OCI-LY1 (cell line): ENCODE data around the gene CRACR2B.

Experiments used
- H2AFZ ChIP-seq: fragments of 200-600 bp; sonication (generic), shearing (Covaris generic); 2 replicates; pipeline ENCODE4 v1.6.0; 2014; ENCODE audit warnings: antibody characterized with exemption, mild to moderate bottlenecking, low read length
- H3F3A ChIP-seq: fragments of 200-600 bp; sonication (generic), shearing (Covaris generic); 2 replicates; pipeline ENCODE4 v1.6.0; 2014; ENCODE audit warnings: mild to moderate bottlenecking, antibody characterized with exemption, low read length, moderate library complexity; ENCODE audit not compliant: insufficient read depth
- H3K27ac ChIP-seq: fragments of 200-600 bp; sonication (generic); 2 replicates; pipeline ENCODE4 v1.5.1; 2014; ENCODE audit warnings: low read length, mixed run types, mild to moderate bottlenecking, low read depth; ENCODE audit not compliant: poor library complexity, severe bottlenecking
- H3K27me3 ChIP-seq: fragments of 200-600 bp; sonication (generic); 2 replicates; pipeline ENCODE4 v1.6.0; 2014; ENCODE audit warnings: antibody characterized with exemption, mild to moderate bottlenecking, low read length, moderate library complexity; ENCODE audit not compliant: insufficient read depth
- H3K36me3 ChIP-seq: fragments of 200-600 bp; sonication (generic); 2 replicates; pipeline ENCODE4 v1.6.1; 2014; ENCODE audit warnings: mild to moderate bottlenecking, antibody characterized with exemption, low read length, moderate library complexity, mixed read lengths; ENCODE audit not compliant: insufficient read depth
- H3K4me1 ChIP-seq: fragments of 200-600 bp; sonication (generic); 2 replicates; pipeline ENCODE4 v1.5.1; 2014; ENCODE audit warnings: mild to moderate bottlenecking, low read length, moderate library complexity; ENCODE audit not compliant: insufficient read depth, severe bottlenecking
- H3K4me2 ChIP-seq: fragments of 200-600 bp; sonication (generic), shearing (Covaris generic); 2 replicates; pipeline ENCODE4 v1.6.1; 2014; ENCODE audit warnings: low read length
- H3K4me3 ChIP-seq: fragments of 200-600 bp; sonication (generic); 2 replicates; pipeline ENCODE4 v1.5.1; 2014; ENCODE audit warnings: low read length, low read depth, mild to moderate bottlenecking, mixed read lengths; ENCODE audit not compliant: poor library complexity, severe bottlenecking
- H3K79me2 ChIP-seq: fragments of 200-600 bp; shearing (Covaris generic); 2 replicates; pipeline ENCODE4 v1.6.1; 2016; ENCODE audit warnings: mixed run types, low read length, mixed read lengths; ENCODE audit not compliant: insufficient read depth
- H3K9ac ChIP-seq: fragments of 200-600 bp; sonication (generic), shearing (Covaris generic); 2 replicates; pipeline ENCODE4 v1.6.1; 2014; ENCODE audit warnings: mild to moderate bottlenecking, low read length, mixed read lengths
- H3K9me2 ChIP-seq: fragments of 200-600 bp; sonication (generic), shearing (Covaris generic); 2 replicates; pipeline ENCODE4 v1.6.1; 2014; ENCODE audit warnings: low read depth, mild to moderate bottlenecking, low read length, mixed read lengths
- H3K9me3 ChIP-seq: fragments of 200-600 bp; shearing (Covaris generic); 2 replicates; pipeline ENCODE4 v1.6.1; 2014; ENCODE audit warnings: low read length, mixed read lengths
- H4K20me1 ChIP-seq: fragments of 200-600 bp; sonication (generic), shearing (Covaris generic); 2 replicates; pipeline ENCODE4 v1.6.0; 2016; ENCODE audit warnings: mild to moderate bottlenecking, low read length; ENCODE audit not compliant: insufficient read depth
- EZH2 ChIP-seq: fragments of 200-600 bp; sonication (generic), shearing (Covaris generic); IDR thresholded peaks from 2 replicates; pipeline ENCODE4 v1.8.0; 2017; ENCODE audit warnings: borderline replicate concordance, mixed run types, mild to moderate bottlenecking, antibody characterized with exemption, low read length, moderate library complexity, mixed read lengths
- TF ChIP-seq, protein P1 (sequence below): fragments of 200-600 bp; sonication (generic), shearing (Covaris generic); IDR thresholded peaks from 2 replicates; pipeline ENCODE4 v1.5.1; 2017; ENCODE audit warnings: mild to moderate bottlenecking, antibody characterized with exemption, low read length, moderate library complexity, mixed read lengths

Gene CRACR2B

DNA sequence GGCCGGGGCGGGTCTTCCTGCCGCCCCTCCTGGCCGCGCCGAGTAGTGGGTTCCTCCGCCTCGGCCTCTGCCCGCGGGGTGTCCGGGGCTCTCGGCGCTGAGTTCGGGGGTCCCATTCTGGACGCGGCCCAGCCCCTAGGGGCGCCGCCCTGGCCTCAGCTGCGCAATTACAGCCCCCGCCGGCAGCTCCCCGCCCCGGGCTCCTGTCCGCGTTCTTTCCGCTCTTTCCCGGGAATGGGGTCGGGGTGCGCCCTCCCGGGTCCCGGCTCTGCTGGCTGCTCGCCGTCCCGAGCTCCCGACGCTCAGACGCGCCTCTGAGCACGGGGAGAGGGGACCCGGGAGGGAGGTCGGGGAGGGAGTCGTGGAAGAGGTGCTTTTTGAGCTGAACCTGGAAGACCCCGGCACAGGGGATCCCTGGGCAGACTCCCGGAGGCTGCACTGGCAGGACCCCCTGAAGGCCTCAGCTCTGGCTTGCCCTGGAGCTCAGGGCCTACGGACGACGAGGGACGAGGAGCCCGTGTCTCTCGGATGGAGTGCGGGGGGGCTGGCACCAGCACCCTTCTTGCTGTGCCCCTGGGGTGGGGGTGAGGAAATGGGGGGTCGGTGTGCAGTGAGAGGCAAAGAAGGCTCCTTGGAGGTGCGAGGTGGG is 15.5 kb downstream of the CRACR2B start:
- no peak overlapping the region for H2AFZ ChIP-seq
- H3F3A ChIP-seq = no peaks in the 10 kb centered on the region
- TF ChIP-seq, protein P1, sequence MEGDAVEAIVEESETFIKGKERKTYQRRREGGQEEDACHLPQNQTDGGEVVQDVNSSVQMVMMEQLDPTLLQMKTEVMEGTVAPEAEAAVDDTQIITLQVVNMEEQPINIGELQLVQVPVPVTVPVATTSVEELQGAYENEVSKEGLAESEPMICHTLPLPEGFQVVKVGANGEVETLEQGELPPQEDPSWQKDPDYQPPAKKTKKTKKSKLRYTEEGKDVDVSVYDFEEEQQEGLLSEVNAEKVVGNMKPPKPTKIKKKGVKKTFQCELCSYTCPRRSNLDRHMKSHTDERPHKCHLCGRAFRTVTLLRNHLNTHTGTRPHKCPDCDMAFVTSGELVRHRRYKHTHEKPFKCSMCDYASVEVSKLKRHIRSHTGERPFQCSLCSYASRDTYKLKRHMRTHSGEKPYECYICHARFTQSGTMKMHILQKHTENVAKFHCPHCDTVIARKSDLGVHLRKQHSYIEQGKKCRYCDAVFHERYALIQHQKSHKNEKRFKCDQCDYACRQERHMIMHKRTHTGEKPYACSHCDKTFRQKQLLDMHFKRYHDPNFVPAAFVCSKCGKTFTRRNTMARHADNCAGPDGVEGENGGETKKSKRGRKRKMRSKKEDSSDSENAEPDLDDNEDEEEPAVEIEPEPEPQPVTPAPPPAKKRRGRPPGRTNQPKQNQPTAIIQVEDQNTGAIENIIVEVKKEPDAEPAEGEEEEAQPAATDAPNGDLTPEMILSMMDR = no peak
- no peak for TF ChIP-seq EZH2
- H3K4me3 ChIP-seq = peak overlapping the region; percentile 99
- H3K79me2 ChIP-seq = peaks cover 8% of the 10 kb centered on the region; the same call in 1 of the 2 replicates
- H3K9ac ChIP-seq = peak overlapping the region; percentile 98
- peak overlapping the region; percentile 70 for H3K4me2 ChIP-seq
- H3K9me2 ChIP-seq = no peaks in the 10 kb centered on the region
- no peaks in the 10 kb centered on the region for H4K20me1 ChIP-seq
- H3K36me3 ChIP-seq = peaks cover 29% of the 10 kb centered on the region
- no peak overlapping the region for H3K27ac ChIP-seq
- peaks cover 28% of the 10 kb centered on the region for H3K4me1 ChIP-seq
- H3K27me3 ChIP-seq = 0 out of 2 replicates have a peak, but pooled peaks cover 4% of the 10 kb centered on the region
- no peaks in the 10 kb centered on the region for H3K9me3 ChIP-seq

DNA sequence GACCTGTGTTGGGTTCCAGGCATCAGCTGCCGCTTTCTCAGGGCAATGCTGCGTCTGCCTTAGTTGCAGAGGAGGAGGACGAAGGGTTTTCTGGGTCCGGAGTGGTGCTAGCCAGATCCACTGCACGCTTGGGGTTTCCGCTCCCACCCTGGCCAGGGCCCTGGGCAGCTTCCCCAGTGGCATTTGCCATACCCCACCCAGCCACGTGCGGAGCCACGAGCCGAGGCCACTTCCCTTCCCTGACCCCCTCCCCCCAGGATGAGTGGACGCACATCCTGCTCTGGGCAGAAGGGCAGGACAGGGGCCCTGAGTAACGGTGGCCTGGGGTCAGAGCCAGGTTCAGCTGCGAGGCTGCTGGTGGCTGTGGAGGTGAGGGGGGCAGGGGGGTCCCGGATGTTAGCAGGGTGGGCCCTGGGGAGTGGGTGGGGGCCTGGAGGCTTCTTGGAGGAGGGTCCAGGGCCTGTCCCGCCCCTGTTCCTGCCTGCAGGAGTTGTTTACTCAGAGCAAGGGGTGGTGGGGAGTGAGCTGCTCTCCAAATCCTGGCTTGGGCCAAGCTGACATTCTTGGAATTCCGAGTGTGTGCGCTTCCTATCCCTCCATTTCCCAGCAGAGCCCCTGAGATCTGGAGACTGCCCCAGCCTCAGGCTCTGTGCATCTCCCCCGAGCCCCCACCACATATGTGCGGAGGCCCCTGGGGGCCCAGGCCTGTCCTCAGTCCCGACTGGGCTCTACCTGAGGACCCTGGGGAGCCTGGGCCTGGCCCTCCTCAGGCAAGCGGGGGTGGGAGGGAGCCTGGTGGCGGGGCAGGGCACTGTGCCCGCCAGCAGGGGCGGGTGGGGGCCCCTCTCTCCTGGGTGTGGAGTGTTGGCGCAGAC is 16.3 kb downstream of the CRACR2B start:
- no peaks in the 10 kb centered on the region for H3F3A ChIP-seq
- peaks cover 35% of the 10 kb centered on the region for H3K4me1 ChIP-seq
- peaks cover 8% of the 10 kb centered on the region; the same call in 1 of the 2 replicates for H3K79me2 ChIP-seq
- H3K9me2 ChIP-seq = no peaks in the 10 kb centered on the region
- H3K4me3 ChIP-seq = peak overlapping the region; percentile 99
- no peak overlapping the region; the same call in 1 of the 2 replicates for H3K9ac ChIP-seq
- no peak overlapping the region for H2AFZ ChIP-seq
- H4K20me1 ChIP-seq = no peaks in the 10 kb centered on the region
- peaks cover 22% of the 10 kb centered on the region for H3K36me3 ChIP-seq
- H3K27ac ChIP-seq = no peak overlapping the region
- peak overlapping the region; percentile 70; the same call in 1 of the 2 replicates for H3K4me2 ChIP-seq
- 0 out of 2 replicates have a peak, but pooled peaks cover 4% of the 10 kb centered on the region for H3K27me3 ChIP-seq
- TF ChIP-seq EZH2 = no peak
- TF ChIP-seq, protein P1 = no peak
- no peaks in the 10 kb centered on the region for H3K9me3 ChIP-seq

DNA sequence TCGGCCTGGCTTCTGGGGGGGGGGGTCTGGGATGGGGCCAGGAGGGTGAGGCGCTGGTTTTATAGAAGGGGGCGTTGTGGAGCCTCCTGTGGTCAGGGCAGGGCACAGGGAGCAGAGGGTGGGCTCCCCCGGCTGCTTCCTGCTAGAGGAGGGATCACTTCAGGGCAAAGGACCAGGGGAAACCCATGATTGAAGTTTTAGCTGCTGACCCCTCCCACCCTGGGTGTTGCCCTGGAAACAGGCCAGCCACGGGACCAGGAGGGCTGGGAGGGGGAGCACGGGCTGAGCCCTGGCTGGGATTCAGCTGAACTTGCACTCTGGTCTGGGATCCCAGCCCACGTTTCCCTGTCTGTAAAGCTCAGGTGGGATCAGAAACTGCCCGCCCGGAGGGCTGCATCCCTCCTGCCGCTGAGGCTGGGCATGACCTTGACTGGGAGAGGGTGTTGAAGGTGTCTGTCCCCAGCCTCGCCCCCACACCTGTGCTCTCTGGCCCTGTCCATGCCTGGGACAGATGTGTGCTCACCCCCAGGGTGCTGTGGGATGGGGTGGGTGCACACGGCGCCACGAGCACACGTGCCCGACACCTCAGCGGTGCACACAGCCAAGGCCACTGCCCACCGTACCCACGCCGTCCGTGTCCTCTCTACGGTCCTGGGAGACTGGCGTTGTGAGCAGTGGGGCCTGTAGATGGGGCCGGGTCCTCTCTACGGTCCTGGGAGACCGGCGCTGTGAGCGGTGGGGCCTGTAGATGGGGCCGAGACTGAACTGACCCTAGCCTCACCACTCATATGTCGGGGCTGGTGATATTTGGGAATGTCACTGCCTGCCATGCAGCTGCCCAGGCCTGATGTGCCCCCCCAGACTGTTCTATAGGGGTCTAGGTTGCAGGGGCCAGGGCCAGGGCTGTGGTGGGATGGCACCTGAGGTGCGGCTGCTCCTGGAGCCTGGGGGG is 17.2 kb downstream of the CRACR2B start:
- H3K4me1 ChIP-seq = peaks cover 37% of the 10 kb centered on the region
- H3K4me2 ChIP-seq = no peak overlapping the region
- H3K9me3 ChIP-seq = no peaks in the 10 kb centered on the region
- H3K79me2 ChIP-seq = peaks cover 8% of the 10 kb centered on the region; the same call in 1 of the 2 replicates
- H3K27me3 ChIP-seq = 0 out of 2 replicates have a peak, but pooled peaks cover 4% of the 10 kb centered on the region
- H3K36me3 ChIP-seq = peaks cover 12% of the 10 kb centered on the region
- H3K9me2 ChIP-seq = no peaks in the 10 kb centered on the region
- H3F3A ChIP-seq = no peaks in the 10 kb centered on the region
- no peak overlapping the region for H3K27ac ChIP-seq
- no peak for TF ChIP-seq EZH2
- TF ChIP-seq, protein P1 = no peak
- H4K20me1 ChIP-seq = no peaks in the 10 kb centered on the region
- H3K9ac ChIP-seq = no peak overlapping the region
- H2AFZ ChIP-seq = no peak overlapping the region
- no peak overlapping the region for H3K4me3 ChIP-seq
